ENCODE measurements around the gene PDE4DIP.
"Not testable (repeated sequence)": the region's sequence is repeated elsewhere in the genome, so short reads cannot be mapped to it uniquely, and the experiment has no call there.

PDE4DIP gene

GRCh38 chr1:148923798-148924197 is 79.6 kb downstream of the PDE4DIP start:
- H3K27me3 ChIP-seq, H3K36me3 ChIP-seq, H3K9ac ChIP-seq, H3K27ac ChIP-seq, H3K4me2 ChIP-seq, H3K9me3 ChIP-seq, H4K20me1 ChIP-seq, H3K4me1 ChIP-seq, H3K4me3 ChIP-seq: not testable (repeated sequence)

- H3K9me3 ChIP-seq, H3K27me3 ChIP-seq, H3K4me2 ChIP-seq, H3K27ac ChIP-seq, H3K4me1 ChIP-seq, H3K4me3 ChIP-seq, H3K9ac ChIP-seq, H3K36me3 ChIP-seq, H4K20me1 ChIP-seq: not testable (repeated sequence)
These were observed 83.4 kb downstream of the PDE4DIP start for GRCh38 chr1:148927645-148928044.

- H3K9me3 ChIP-seq, H4K20me1 ChIP-seq, H3K4me2 ChIP-seq, H3K36me3 ChIP-seq, H3K4me1 ChIP-seq, H3K27me3 ChIP-seq, H3K9ac ChIP-seq, H3K4me3 ChIP-seq, H3K27ac ChIP-seq: not testable (repeated sequence)
These were observed 85.0 kb downstream of the PDE4DIP start for GRCh38 chr1:148929253-148929652.

GRCh38 chr1:148935381-148936002 is 91.3 kb downstream of the PDE4DIP start:
- not testable (repeated sequence) for H3K9ac ChIP-seq, H3K36me3 ChIP-seq, H3K4me3 ChIP-seq, H3K27me3 ChIP-seq, H3K27ac ChIP-seq, H3K4me2 ChIP-seq, H3K9me3 ChIP-seq, H4K20me1 ChIP-seq, H3K4me1 ChIP-seq

GRCh38 chr1:148942906-148943305 is 98.7 kb downstream of the PDE4DIP start:
- H3K36me3 ChIP-seq, H4K20me1 ChIP-seq, H3K27me3 ChIP-seq, H3K4me1 ChIP-seq, H3K4me3 ChIP-seq, H3K27ac ChIP-seq, H3K4me2 ChIP-seq, H3K9ac ChIP-seq, H3K9me3 ChIP-seq: not testable (repeated sequence)

GRCh38 chr1:148945130-148945529 is 100.9 kb downstream of the PDE4DIP start:
- not testable (repeated sequence) for H3K4me2 ChIP-seq, H3K4me3 ChIP-seq, H3K9me3 ChIP-seq, H3K36me3 ChIP-seq, H4K20me1 ChIP-seq, H3K27ac ChIP-seq, H3K27me3 ChIP-seq, H3K9ac ChIP-seq, H3K4me1 ChIP-seq

GRCh38 chr1:148948768-148949167 is 104.5 kb downstream of the PDE4DIP start:
- not testable (repeated sequence) for H3K4me1 ChIP-seq, H4K20me1 ChIP-seq, H3K4me2 ChIP-seq, H3K9ac ChIP-seq, H3K27ac ChIP-seq, H3K27me3 ChIP-seq, H3K9me3 ChIP-seq, H3K36me3 ChIP-seq, H3K4me3 ChIP-seq

- not testable (repeated sequence) for H3K27me3 ChIP-seq, H3K36me3 ChIP-seq, H4K20me1 ChIP-seq, H3K27ac ChIP-seq, H3K9me3 ChIP-seq, H3K4me1 ChIP-seq
- Histone ChIP-seq H3K4me2 (peak overlapping the region; percentile 61), H3K9ac (peak overlapping the region; percentile 46; the same call in 1 of the 2 replicates), H3K4me3 (peak overlapping the region; percentile 66)
These were observed 107.4 kb downstream of the PDE4DIP start for GRCh38 chr1:148951336-148952227.

GRCh38 chr1:148952253-148952937 is 108.2 kb downstream of the PDE4DIP start:
- H3K27ac ChIP-seq, H3K36me3 ChIP-seq, H4K20me1 ChIP-seq, H3K9me3 ChIP-seq, H3K27me3 ChIP-seq, H3K4me1 ChIP-seq: not testable (repeated sequence)
- peak overlapping the region; percentile 46; the same call in 1 of the 2 replicates for H3K9ac ChIP-seq
- peak overlapping the region; percentile 66 for H3K4me3 ChIP-seq
- H3K4me2 ChIP-seq, result peak overlapping the region; percentile 84

- Histone ChIP-seq H3K4me3 (peak overlapping the region; percentile 66), H3K4me2 (peak overlapping the region; percentile 84)
- not testable (repeated sequence) for H3K9ac ChIP-seq, H4K20me1 ChIP-seq, H3K9me3 ChIP-seq, H3K27ac ChIP-seq, H3K27me3 ChIP-seq, H3K4me1 ChIP-seq, H3K36me3 ChIP-seq
These were observed 108.8 kb downstream of the PDE4DIP start for GRCh38 chr1:148952938-148953616.

GRCh38 chr1:148953730-148954129 is 109.5 kb downstream of the PDE4DIP start:
- H3K4me2 ChIP-seq, result peak overlapping the region; percentile 84

GRCh38 chr1:148958343-148958742 is 114.1 kb downstream of the PDE4DIP start:
- not testable (repeated sequence) for H4K20me1 ChIP-seq, H3K27me3 ChIP-seq, H3K36me3 ChIP-seq, H3K9me3 ChIP-seq, H3K9ac ChIP-seq, H3K4me3 ChIP-seq, H3K4me1 ChIP-seq, H3K27ac ChIP-seq, H3K4me2 ChIP-seq

More at GRCh38 chr1:148953730-148954129, 109.5 kb downstream of the PDE4DIP start:
- not testable (repeated sequence) for H3K9ac ChIP-seq, H3K27me3 ChIP-seq, H3K27ac ChIP-seq, H3K36me3 ChIP-seq, H3K4me1 ChIP-seq, H3K4me3 ChIP-seq, H3K9me3 ChIP-seq, H4K20me1 ChIP-seq

- not testable (repeated sequence) for H3K36me3 ChIP-seq, H3K4me2 ChIP-seq, H3K4me1 ChIP-seq, H3K27ac ChIP-seq, H4K20me1 ChIP-seq, H3K9me3 ChIP-seq, H3K27me3 ChIP-seq, H3K9ac ChIP-seq, H3K4me3 ChIP-seq
These were observed 116.2 kb downstream of the PDE4DIP start for GRCh38 chr1:148960212-148961000.

All from BLaER1 (cell line).